OCI-LY3 (cell line): ENCODE data around the gene ISY1.
"Not testable (repeated sequence)": the region's sequence is repeated elsewhere in the genome, so short reads cannot be mapped to it uniquely, and the experiment has no call there.

ENCODE experiments used
- H2AFZ ChIP-seq: fragments of 200-600, 300-600 bp; shearing (Covaris generic); 2 replicates; pipeline ENCODE4 v1.6.0; 2014; ENCODE audit warnings: antibody characterized with exemption, low read depth, low read length
- H3K27ac ChIP-seq: fragments of 200-600, 300-600 bp; sonication (generic); 2 replicates; pipeline ENCODE4 v1.5.1; 2014; ENCODE audit warnings: mild to moderate bottlenecking, low read length, moderate library complexity, mixed read lengths
- H3K27me3 ChIP-seq: fragments of 200-600, 300-600 bp; sonication (generic); 2 replicates; pipeline ENCODE4 v1.6.1; 2014; ENCODE audit warnings: low read depth, low read length, mixed read lengths
- H3K36me3 ChIP-seq: fragments of 200-600, 300-600 bp; sonication (generic); replicated peaks from 2 replicates; pipeline ENCODE3; 2014; ENCODE audit warnings: low read depth, low read length, mixed read lengths
- H3K4me1 ChIP-seq: fragments of 300-600, 200-600 bp; sonication (generic); 2 replicates; pipeline ENCODE4 v1.6.1; 2014; ENCODE audit warnings: low read length, mixed read lengths
- H3K4me2 ChIP-seq: fragments of 200-600, 300-600 bp; sonication (generic); 2 replicates; pipeline ENCODE4 v1.6.1; 2014; ENCODE audit warnings: low read length, mixed read lengths
- H3K4me3 ChIP-seq: fragments of 300-600, 200-600 bp; sonication (generic); 2 replicates; pipeline ENCODE4 v1.5.1; 2014; ENCODE audit warnings: antibody characterized with exemption, mild to moderate bottlenecking, low read length, moderate library complexity
- H3K79me2 ChIP-seq: fragments of 300-600, 200-600 bp; shearing (Covaris generic); 2 replicates; pipeline ENCODE4 v1.6.1; 2014; ENCODE audit warnings: mild to moderate bottlenecking, low read length, mixed read lengths
- H3K9ac ChIP-seq: fragments of 300-600, 200-600 bp; shearing (Covaris generic); 2 replicates; pipeline ENCODE4 v1.6.0; 2014; ENCODE audit warnings: mild to moderate bottlenecking, low read length, moderate library complexity
- H3K9me3 ChIP-seq: fragments of 200-600, 300-600 bp; shearing (Covaris generic); 2 replicates; pipeline ENCODE4 v1.6.1; 2014; ENCODE audit warnings: low read length, mixed read lengths; ENCODE audit not compliant: insufficient read depth
- H4K20me1 ChIP-seq: fragments of 200-600, 300-600 bp; sonication (generic); 2 replicates; pipeline ENCODE4 v1.6.1; 2016; ENCODE audit warnings: low read length, mixed read lengths; ENCODE audit not compliant: insufficient read depth
- CTCF ChIP-seq: fragments of 200-600, 300-600 bp; sonication (generic); IDR thresholded peaks from 2 replicates; pipeline ENCODE4 v1.5.1; 2014; ENCODE audit warnings: antibody characterized with exemption, low read length, low read depth
- EZH2phosphoT487 ChIP-seq: fragments of 200-600 bp; shearing (Covaris generic); IDR thresholded peaks from 2 replicates; pipeline ENCODE4 v1.6.1; 2018; ENCODE audit warnings: antibody characterized with exemption, mixed run types, low read depth

Gene ISY1

GRCh38 chr3:129116482-129116946 lies 44.3 kb downstream of the ISY1 start:
- peaks cover 16% of the 10 kb centered on the region for H4K20me1 ChIP-seq
- TF ChIP-seq EZH2phosphoT487: no peak
- TF ChIP-seq CTCF: no peak
- no peak overlapping the region for H3K4me3 ChIP-seq
- no peak overlapping the region for H3K27ac ChIP-seq
- no peaks in the 10 kb centered on the region for H3K27me3 ChIP-seq
- peaks cover 33% of the 10 kb centered on the region for H3K79me2 ChIP-seq
- H2AFZ ChIP-seq: no peak overlapping the region
- H3K36me3 ChIP-seq: peaks cover 28% of the 10 kb centered on the region
- H3K4me2 ChIP-seq: no peak overlapping the region
- H3K9ac ChIP-seq: no peak overlapping the region
- H3K9me3 ChIP-seq: no peaks in the 10 kb centered on the region
- H3K4me1 ChIP-seq: peaks cover 29% of the 10 kb centered on the region

- no peak overlapping the region for H3K9ac ChIP-seq
- H4K20me1 ChIP-seq: peaks cover 16% of the 10 kb centered on the region
- no peak overlapping the region for H3K4me2 ChIP-seq
- no peak overlapping the region for H3K27ac ChIP-seq
- H3K36me3 ChIP-seq: peaks cover 33% of the 10 kb centered on the region
- no peak overlapping the region for H3K4me3 ChIP-seq
- H3K79me2 ChIP-seq: peaks cover 24% of the 10 kb centered on the region
- H2AFZ ChIP-seq: no peak overlapping the region
- H3K9me3 ChIP-seq: no peaks in the 10 kb centered on the region
- peaks cover 29% of the 10 kb centered on the region for H3K4me1 ChIP-seq
- no peaks in the 10 kb centered on the region for H3K27me3 ChIP-seq
- no peak for TF ChIP-seq CTCF
- no peak for TF ChIP-seq EZH2phosphoT487
Observed at GRCh38 chr3:129114455-129114854, 46.4 kb downstream of the ISY1 start.

- Histone ChIP-seq H3K79me2 (peaks cover 9% of the 10 kb centered on the region), H4K20me1 (peaks cover 26% of the 10 kb centered on the region), H3K36me3 (peaks cover 26% of the 10 kb centered on the region), H2AFZ (no peak overlapping the region), H3K9me3 (no peaks in the 10 kb centered on the region), H3K27ac (no peak overlapping the region), H3K4me3 (no peak overlapping the region), H3K4me2 (no peak overlapping the region), H3K27me3 (no peaks in the 10 kb centered on the region), H3K4me1 (peaks cover 20% of the 10 kb centered on the region), H3K9ac (no peak overlapping the region)
- TF ChIP-seq CTCF (no peak), EZH2phosphoT487 (no peak)
Observed at GRCh38 chr3:129112308-129113052, 48.4 kb downstream of the ISY1 start.

GRCh38 chr3:129111076-129111780 lies 49.6 kb downstream of the ISY1 start:
- not testable (repeated sequence) for H3K9ac ChIP-seq, H3K9me3 ChIP-seq, H3K27ac ChIP-seq, H3K27me3 ChIP-seq, H3K79me2 ChIP-seq, H2AFZ ChIP-seq, H3K4me3 ChIP-seq, H3K4me2 ChIP-seq
- peaks cover 15% of the 10 kb centered on the region for H3K4me1 ChIP-seq
- H4K20me1 ChIP-seq: peaks cover 30% of the 10 kb centered on the region
- peaks cover 21% of the 10 kb centered on the region for H3K36me3 ChIP-seq
